GM19324 (cell line): ENCODE measurements around the gene PLCL1.

ENCODE experiments used
- ATAC-seq: cut with Tn5 transposase; IDR thresholded peaks from one replicate; pipeline ENCODE4 v1.9.1; 2021; ENCODE audit warnings: mild to moderate bottlenecking, moderate library complexity; ENCODE audit not compliant: unreplicated experiment, low FRiP score

Gene PLCL1

DNA sequence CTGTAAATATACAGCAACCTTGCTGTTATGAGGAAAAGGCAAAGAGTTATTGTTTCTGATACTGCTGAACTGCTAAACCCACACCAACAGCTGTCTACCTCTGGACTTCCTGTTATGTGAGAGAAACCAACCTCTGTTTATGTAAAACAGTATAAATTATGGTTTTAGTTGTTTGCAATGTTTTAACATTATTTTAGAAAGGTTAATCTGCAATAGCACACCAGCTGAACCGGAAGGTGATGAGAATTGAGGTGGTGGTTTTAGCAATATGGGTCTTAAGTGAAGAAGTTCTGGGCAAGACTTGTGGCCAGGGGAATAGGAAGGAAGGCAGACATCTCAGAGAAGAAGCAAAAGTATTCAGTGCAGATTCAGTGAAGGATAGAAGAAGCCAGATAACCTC lies 237.8 kb downstream of the PLCL1 start:
- ATAC-seq, result peak; percentile 85

DNA sequence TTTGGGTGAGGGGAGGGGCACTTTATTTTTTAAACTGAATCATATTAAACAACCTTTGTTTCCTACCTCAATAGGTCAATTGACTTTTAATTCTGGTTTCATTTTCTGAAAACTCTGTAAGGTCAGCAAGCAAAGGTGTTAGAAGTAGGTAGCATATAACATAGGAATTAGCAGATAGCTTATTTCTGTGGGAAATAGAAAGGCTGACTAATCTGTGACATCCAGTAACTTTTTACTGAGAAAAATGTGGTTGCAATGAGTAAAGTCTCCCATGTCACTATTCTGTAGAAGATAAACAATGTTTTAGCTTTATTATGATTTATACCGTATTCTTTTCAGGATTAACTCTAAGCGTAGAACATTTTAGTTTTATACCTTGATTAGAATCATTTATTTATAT lies 240.4 kb downstream of the PLCL1 start:
- no peak for ATAC-seq

DNA sequence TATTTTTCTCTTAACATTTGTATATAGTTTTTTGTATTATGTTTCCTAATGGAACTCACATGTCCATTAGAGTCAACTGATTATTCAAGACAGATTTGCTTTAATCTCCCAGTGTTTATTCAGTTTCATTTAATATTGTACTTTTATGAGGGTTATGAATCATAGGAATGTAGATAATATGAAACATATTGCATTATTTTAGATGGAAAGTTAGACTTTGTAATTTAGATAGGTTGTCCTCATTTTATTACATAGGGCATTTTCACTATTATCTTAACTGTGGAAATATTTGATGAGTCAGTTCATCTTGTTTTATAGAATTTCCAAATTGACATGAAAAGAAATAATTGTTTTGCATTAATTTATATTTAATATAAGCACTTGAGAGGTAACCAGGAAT lies 240.8 kb downstream of the PLCL1 start:
- ATAC-seq, result no peak

DNA sequence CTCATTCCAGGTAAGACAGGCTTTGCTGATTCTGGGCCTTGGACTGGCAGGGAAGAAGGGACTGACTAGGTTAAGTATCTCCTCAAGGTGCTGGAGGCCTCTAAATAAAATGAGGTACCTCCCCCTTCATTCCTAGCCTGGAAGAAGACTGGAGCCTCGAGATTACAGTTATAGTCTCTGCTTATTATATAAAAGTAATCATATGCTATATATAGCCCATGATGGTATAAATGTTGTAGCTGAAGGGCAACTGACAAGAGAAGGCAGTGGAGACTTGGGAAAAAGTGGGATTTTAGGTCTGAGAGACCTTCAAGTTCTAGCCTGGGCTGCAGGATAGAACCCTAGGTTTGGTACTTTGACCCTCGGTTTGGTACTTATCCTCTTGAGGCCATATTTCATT lies 248.3 kb downstream of the PLCL1 start:
- no peak for ATAC-seq

DNA sequence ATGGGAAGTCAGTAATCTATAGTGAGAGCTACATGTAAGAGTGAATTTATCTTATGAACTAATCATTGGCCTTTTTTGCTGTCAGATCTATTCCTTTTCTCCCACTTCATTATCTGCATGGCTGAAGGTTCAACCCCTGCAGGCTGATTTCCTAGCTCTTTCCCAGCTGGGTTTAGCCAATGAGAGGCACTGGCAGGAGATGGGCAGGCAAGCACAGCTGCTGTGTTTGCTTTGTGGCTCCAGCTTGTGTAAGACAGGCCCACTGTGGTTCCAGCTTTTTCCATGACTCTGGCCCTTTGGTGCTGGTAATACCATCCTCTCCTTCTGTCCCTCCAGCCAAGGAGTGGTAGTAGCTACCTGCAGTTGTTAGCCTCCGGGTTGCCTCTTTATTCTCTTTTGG lies 248.8 kb downstream of the PLCL1 start:
- no peak for ATAC-seq

DNA sequence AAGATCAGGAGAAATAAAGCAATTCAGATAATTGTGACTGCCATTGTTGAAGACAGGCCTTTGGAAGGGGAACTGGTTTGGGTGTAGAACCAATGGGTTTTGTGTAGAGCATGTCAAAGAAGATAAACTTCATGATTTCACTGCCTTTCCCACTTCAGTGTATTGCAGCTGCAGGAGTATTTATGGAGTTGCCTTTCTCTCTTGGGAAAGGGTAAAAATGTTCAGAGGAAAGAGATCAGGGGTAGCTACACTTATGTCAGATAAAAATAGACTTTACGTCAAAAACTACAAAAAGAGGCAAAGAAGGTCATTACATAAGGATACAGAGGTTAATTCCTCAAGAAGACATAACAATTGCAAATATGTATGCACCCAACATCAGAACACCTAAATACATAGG lies 249.4 kb downstream of the PLCL1 start:
- ATAC-seq, result no peak

DNA sequence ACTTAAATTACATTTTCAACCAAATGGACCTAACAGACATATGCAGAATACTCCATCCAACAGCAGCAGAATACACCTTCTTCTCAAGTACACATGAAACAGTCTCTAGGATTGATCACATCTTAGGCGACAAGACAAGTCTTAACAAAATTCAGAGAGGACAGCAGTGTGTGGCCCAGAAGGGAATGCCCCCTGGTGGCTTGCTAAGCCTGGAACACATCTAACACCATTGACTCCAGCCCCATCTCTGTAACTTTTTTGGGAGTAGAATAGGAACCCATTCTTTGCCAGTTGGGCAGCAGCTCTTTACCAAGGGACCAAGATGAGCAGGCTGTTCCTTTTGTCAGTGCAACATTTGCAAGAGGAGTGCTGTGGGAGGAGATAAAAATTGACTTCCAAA lies 249.9 kb downstream of the PLCL1 start:
- peak; percentile 81 for ATAC-seq

DNA sequence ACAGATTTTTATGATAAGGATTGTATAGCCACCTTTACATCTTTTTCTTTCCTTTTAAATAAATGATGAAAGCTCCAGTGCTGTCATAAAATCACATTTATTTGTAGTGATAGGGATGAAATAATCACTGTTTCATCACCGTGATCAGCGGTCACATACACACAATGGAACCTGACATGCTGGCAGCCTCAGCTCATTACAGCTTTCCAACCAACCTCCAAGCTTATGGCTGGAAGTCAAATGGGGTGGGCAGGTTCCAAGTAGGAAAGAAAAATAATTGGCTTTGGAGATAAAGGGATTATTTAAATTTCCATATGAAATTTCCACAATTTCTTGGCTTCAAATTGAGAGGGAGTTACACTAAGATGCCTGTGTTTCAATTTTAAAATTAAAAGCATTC lies 251.3 kb downstream of the PLCL1 start:
- ATAC-seq, result no peak

DNA sequence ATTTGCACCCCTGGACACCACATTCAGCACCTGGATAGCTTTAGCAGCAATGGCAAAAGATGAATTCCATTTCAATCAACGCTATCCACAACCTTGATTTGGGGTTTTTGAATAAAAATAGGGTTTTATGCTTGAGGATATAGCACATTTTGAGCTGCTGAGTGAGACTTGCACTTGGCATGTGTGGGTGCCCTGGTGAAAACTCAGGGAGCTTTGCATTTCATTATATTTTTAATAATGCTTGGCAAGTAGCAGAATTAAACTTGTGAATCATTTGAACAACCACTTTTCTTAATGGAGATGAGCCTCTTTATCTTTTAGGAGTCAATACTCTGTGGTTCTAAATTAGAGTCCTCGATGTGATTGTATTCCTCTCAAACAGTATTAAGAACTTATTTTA lies 252.4 kb downstream of the PLCL1 start:
- no peak for ATAC-seq

DNA sequence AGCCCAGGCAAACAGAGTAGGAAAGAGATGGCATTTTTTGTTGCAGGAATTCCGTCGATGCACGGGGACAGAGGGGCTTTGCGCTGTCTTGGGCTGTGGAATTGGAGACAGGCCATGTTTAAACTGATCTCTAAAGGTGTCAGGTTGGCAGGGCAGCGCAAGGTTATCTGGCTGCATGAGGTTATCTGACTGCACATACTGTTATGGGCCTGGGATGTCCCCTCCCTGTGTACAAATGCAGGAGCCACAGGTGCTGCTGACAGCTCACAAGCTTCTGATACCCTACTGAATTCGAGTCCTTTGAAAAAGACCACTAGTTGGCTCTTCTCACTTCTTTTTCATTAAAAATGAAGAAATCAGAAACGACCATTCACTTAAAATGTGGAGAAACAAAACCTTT lies 255.4 kb downstream of the PLCL1 start:
- ATAC-seq, result no peak

DNA sequence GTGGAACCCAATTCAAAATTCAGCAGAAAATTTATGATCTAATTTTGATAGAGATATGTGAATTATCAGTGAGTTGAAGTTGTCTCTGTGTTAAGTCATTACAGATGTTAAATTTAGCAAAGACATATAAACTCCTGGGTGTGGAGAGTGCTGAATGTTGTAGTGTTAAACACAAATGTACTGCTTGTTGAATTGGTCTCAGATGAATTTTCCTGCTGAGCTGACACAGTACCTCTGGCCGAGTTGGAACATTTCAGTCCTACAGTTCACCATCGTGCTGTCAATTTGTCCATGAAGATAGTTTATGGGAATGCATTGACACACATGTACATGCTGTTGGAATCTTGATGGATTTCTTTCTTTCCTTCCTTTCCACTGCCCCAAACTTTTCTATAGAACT lies 255.9 kb downstream of the PLCL1 start:
- no peak for ATAC-seq

DNA sequence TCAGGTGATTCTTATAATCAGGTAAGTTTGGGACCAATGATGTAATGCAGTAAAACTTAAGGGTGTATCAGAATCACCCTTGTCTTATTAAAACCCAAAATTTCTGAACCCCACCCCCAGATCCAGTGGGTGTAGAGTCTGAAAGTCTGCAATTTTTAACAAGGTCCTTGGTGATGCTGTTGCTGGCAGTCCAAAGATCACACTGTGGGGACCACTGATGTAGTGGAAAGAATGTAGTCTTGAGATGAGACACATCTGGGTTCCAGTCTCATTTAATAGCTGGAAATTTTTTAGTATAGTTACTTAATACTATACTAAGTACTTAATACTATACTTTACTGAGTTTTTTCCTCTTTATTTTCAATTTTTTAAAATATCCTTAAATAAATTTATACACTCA lies 258.4 kb downstream of the PLCL1 start:
- ATAC-seq, result no peak

DNA sequence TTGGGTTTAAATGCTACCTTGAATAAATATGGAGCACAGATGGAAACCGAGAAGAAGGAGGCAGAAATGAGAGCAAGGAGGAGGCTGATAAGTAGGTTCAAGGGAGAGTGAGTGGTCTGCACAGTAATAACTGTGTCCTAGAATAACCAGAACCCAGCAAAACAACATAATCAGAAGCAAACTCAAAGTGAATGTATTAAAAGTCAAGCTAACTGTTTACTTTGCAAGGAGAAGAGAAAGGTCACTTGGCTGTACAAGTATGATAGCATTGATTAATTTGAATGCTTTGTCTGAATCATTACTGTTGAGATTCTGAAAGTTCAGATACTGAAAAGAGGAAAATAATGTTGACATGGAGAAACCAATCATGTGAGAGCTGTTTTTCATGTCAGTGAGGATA lies 258.8 kb downstream of the PLCL1 start:
- no peak for ATAC-seq

DNA sequence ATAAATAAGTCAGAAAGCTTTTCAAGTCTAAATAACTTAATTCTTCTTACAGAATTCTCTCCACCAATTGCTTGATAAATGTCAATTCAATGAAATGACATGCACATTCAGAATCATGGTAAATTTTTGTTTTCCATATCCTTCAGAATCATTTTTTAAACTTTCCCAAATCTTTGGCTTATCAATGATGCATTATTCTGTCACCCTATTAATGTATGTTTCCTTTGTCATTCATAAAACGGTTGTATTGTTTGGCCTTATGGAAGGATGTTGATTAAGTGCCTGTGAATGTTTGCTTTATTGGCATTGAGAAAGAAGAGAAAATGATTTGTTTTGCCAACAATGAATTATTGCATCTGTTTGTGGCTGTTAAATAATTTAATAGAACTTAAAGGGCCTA lies 260.9 kb downstream of the PLCL1 start:
- no peak for ATAC-seq

DNA sequence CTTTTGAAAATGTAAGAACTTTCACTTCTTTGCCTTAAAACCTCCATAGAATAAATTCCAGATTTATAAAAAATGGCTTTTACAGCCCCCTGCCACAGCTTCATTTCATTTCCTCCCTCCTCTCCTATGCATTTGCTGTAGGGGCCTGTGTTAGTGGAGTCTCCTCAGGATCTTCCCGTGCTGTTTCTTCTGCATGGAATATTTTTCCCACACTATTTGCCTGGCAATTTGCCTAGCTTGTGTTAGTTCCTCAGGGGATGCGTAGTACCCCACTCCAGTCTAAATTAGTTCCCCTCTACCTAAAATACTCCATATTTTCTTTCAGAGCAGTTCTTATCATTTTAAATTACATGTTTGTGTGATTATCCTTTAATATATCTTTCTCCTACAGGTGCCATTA lies 262.2 kb downstream of the PLCL1 start:
- no peak for ATAC-seq

DNA sequence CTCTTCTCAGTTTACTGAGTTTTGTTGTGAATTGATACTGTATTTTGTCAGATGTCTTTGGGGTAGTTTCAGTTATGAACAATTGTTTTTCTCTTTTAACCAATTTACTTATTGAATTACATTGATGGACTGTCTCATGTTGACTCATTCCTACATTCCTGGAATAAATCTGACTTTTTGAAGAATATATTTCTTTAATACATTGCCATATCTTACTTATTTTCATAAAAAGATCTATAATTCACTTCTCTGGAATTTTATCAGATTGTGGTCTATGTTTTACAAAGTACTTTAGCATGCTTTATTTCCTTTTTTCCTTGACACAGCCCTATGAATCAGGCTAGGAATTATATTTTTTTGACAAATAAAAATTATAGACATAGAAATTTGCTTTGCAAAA lies 268.3 kb downstream of the PLCL1 start:
- no peak for ATAC-seq

DNA sequence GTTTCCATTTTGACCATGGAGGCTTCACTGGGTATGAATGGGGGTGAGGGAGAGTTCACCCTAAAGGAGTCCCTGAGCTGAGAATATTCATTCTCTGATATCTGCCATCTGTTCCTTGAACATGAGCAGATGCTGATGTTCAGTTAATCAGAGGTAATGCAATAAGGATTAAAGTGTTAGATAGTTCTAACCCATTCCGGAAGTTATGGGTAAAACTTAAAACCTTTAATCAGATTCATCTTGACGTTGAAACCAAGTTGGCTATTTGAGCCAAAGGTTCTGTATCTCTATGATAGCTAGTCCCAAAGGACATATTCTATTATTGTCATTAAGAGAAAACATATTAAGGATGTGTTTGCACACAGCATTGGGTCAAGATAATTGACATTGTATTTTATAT lies 268.9 kb downstream of the PLCL1 start:
- ATAC-seq, result no peak

DNA sequence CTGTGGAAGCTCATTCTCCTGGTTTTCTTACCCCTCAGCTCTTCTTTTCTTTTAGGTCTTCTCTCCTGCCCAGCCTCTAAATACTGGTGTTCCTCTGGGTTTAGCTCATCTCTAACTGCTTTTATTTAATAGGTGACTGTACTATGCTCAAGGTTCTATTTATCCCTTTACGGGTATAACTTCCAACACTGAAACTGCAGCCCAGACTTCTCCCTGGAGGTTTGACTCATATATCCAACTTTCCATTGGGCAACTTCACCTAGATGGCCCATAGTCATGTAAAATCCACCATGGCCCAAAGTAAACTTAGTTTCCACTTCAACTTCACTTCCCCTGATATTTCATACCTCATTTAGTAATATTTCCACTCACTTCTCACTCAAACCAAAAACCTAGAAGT lies 273.1 kb downstream of the PLCL1 start:
- no peak for ATAC-seq

DNA sequence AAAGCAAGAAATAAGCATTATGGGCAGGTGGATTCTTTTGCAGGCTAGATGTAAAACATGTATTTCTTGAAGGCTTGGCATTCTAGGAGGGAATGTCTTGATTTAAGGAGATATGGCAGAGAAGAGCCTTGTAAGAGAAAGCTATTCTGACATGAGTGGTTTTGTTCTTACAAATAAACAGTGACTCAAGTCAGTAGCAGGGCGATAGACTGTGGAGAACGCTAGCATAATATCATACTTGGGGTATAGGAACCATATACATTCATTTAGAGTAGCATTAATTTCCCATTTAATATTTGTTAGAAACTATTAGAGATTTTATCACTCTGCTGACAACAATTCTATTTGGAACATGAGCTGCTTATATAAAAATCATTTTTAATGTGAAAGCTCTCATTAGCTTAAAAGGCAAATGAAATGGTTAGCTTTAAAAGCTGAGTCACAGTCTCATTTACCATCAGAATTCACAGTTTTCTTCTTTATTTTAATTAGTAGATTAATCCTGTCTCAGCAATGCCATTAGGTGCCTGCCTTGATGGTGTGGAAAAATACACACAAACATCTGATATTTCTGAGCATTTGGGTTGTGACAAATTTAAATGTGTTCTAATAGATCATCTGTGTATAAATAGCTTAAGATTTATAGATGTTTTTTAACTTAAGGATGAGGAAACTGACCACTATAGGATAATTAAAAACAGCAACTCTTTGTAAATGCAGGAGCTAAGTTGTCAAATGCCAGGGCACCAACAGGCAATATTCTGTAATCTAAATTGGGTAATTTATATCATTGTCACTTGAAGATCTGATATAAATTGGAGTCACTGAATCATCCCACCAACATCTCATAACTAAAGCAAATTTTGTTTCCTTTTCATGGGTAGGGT lies 276.7 kb downstream of the PLCL1 start:
- no peak for ATAC-seq

DNA sequence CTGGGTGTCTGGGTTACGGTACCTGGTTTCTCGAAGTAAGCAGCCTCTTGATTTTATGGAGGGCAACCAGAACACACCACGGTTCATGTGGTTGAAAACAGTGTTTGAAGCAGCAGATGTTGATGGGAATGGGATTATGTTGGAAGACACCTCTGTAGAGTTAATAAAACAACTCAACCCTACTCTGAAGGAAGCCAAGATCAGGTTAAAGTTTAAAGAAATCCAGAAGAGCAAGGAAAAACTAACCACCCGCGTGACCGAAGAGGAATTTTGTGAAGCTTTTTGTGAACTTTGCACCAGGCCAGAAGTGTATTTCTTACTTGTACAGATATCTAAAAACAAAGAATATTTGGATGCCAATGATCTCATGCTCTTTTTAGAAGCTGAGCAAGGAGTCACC lies 279.8 kb downstream of the PLCL1 start:
- no peak for ATAC-seq

DNA sequence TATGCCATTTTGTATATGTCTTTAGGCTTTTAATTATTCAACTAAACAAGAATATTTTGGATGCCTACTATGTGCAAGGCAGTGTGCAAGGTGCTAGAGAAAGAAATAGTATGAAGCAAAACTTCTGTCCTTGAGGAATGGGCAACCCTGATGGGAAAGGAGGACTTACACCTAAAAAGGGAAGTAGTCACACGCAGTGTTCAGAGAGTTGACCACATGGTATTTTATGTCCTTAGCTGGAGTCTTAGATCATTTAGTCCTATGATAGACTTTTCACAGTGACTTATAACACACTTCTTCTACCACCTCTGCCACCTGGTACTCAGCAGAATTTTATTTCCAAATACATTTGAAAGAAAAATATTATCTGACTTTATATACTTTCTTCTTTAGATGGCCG lies 291.6 kb downstream of the PLCL1 start:
- ATAC-seq, result no peak

DNA sequence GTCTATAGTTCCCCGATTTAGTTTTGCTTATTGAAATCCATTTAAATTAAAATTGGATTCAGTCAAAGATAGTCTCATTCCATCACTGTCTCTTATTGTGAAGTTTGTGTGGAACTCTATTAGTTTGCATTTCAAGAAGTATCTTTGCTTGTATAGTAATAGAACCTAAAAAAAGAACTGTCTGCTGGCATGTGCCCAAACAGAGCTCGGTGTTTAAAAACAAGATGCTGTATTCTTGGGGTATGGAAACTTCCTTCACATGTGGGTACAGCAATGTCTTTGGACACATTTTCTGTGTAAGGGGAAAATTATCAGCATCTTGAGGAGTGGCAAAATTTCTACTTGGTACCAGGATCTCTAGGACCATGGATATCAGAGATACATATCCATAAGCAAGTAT lies 292.6 kb downstream of the PLCL1 start:
- ATAC-seq, result no peak

DNA sequence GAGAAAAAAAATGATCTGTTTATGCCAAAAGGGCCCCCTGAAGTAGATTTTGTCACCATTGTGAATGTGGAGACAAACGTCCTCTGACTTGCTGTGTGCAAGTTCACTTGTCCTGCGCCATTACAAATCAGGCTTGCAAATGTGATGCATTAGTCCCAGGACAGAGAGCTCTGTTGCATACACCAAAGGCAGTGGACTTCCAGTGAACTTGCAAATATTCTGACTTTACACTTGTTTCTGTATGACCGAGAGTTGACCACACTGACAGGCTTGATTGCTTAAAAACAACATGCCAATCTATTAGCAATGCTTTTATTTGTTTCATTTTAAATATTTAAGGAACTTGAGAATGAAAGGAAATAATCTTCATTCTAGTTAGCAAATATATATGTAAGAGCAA lies 293.2 kb downstream of the PLCL1 start:
- ATAC-seq, result no peak
